HG02678 (cell line): ENCODE results near the gene ABCC5.
A peak's percentile ranks its signal among the peaks of the same experiment; 100 is the strongest.
"Not testable (repeated sequence)": the region's sequence is repeated elsewhere in the genome, so short reads cannot be mapped to it uniquely, and the experiment has no call there.

Experiments
- ATAC-seq: cut with Tn5 transposase; IDR thresholded peaks from one replicate; pipeline ENCODE4 v1.9.1; 2021; ENCODE audit warnings: mild to moderate bottlenecking, moderate library complexity; ENCODE audit not compliant: unreplicated experiment

The ABCC5 gene

GRCh38 chr3:183896610-183897009 is 121.1 kb downstream of the ABCC5 start:
- no peak for ATAC-seq

GRCh38 chr3:183896184-183896583 is 121.5 kb downstream of the ABCC5 start:
- no peak for ATAC-seq

GRCh38 chr3:183895774-183896173 is 121.9 kb downstream of the ABCC5 start:
- ATAC-seq, result no peak

GRCh38 chr3:183895296-183895695 is 122.4 kb downstream of the ABCC5 start:
- peak; percentile 44 for ATAC-seq

- ATAC-seq, result no peak
These were observed 125.0 kb downstream of the ABCC5 start for GRCh38 chr3:183892610-183893214.

GRCh38 chr3:183885766-183886165 is 131.9 kb downstream of the ABCC5 start:
- ATAC-seq, result no peak

- peak; percentile 100 for ATAC-seq
These were observed 133.0 kb downstream of the ABCC5 start, which contains the start of gene PARL for GRCh38 chr3:183884427-183885296. TSS of gene PARL (minus strand) at chr3:183884880. CDS start at chr3:183884846, 34 bp downstream.

GRCh38 chr3:183884097-183884426 is 133.6 kb downstream of the ABCC5 start:
- no peak for ATAC-seq

GRCh38 chr3:183883291-183884096 is 134.2 kb downstream of the ABCC5 start:
- no peak for ATAC-seq

- no peak for ATAC-seq
These were observed 137.6 kb downstream of the ABCC5 start for GRCh38 chr3:183880121-183880520.

- no peak for ATAC-seq
These were observed 138.4 kb downstream of the ABCC5 start for GRCh38 chr3:183879243-183879642.

- ATAC-seq, result no peak
These were observed 139.6 kb downstream of the ABCC5 start for GRCh38 chr3:183878071-183878470.

GRCh38 chr3:183877227-183877626 is 140.5 kb downstream of the ABCC5 start:
- not testable (repeated sequence) for ATAC-seq

- no peak for ATAC-seq
These were observed 142.3 kb downstream of the ABCC5 start for GRCh38 chr3:183875411-183875810.

GRCh38 chr3:183873914-183874313 is 143.8 kb downstream of the ABCC5 start:
- ATAC-seq, result no peak

- no peak for ATAC-seq
These were observed 146.1 kb downstream of the ABCC5 start for GRCh38 chr3:183871541-183871940.

GRCh38 chr3:183870563-183870962 is 147.1 kb downstream of the ABCC5 start:
- ATAC-seq, result no peak
